Measurements from ENCODE around the gene KDR. TPM values are rescaled to one million over a fixed set of nuclear protein-coding genes. Genes with fewer than 3 reads are reported as not detected.

Gene KDR
- polyA plus RNA-seq, 1 of the 3 experiments (the other 2 are of a cell fraction): not detected

- TF ChIP-seq SIN3A (IDR thresholded peaks at IDR 0.05; ENCODE audit: borderline replicate concordance, low read depth, low read length) (no peak), FOSL2 (IDR thresholded peaks at IDR 0.05; ENCODE audit: borderline replicate concordance, low read depth) (no peak), TEAD4 (IDR thresholded peaks at IDR 0.05; ENCODE audit: borderline replicate concordance, insufficient read depth) (no peak), EP300 (IDR thresholded peaks at IDR 0.05; ENCODE audit: borderline replicate concordance in 1 of 2, low read depth in 1 of 2, low read length in 1 of 2) (no peak), JUND (IDR thresholded peaks at IDR 0.05) (no peak), REST (IDR thresholded peaks at IDR 0.05; ENCODE audit: low read depth, low read length) (no peak)
These were observed 33.6 kb upstream of the KDR start (continued) for GRCh38 chr4:55158957-55159356.

- H3K4me3 ChIP-seq (ENCODE audit: low read depth in 2 of 2, low read length in 1 of 2): no peak overlapping the region
- DNase-seq: no peak
- 82% methylated on average over 38 of the region's 45 CpGs for WGBS (ENCODE audit: low lambda C conversion rate)
- no peaks in the 10 kb centered on the region for H3K79me2 ChIP-seq (ENCODE audit: insufficient read depth)
- no peaks in the 10 kb centered on the region for H3F3A ChIP-seq (replicated peaks; ENCODE audit: insufficient read depth)
- no peak overlapping the region for H2AFZ ChIP-seq (ENCODE audit: low read depth)
- H3K9me3 ChIP-seq: no peaks in the 10 kb centered on the region
- POLR2A ChIA-PET: no interaction called here
- H3K4me2 ChIP-seq: no peak overlapping the region
- no peak overlapping the region for H3K9ac ChIP-seq
- H3K9me2 ChIP-seq: no peaks in the 10 kb centered on the region
- H4K20me1 ChIP-seq (ENCODE audit: insufficient read depth): no peaks in the 10 kb centered on the region
- H3K36me3 ChIP-seq (replicated peaks in 1 of 2; ENCODE audit: control insufficient read depth in 1 of 2, insufficient read depth in 2 of 2, low read length in 1 of 2): no peaks in the 10 kb centered on the region
- H3K27ac ChIP-seq (ENCODE audit: low read depth in 2 of 2, low read length in 1 of 2): no peak overlapping the region
- no peak for TF ChIP-seq PBX3 (IDR thresholded peaks at IDR 0.05)
- TF ChIP-seq EZH2phosphoT487 (IDR thresholded peaks at IDR 0.05; ENCODE audit: borderline replicate concordance, low read depth): no peak
- no peak for TF ChIP-seq RAD21 (IDR thresholded peaks at IDR 0.05; ENCODE audit: low read length)
- TF ChIP-seq NRF1 (IDR thresholded peaks at IDR 0.05; ENCODE audit: low read depth, low read length): no peak
- no peak for TF ChIP-seq YY1 (IDR thresholded peaks at IDR 0.05; ENCODE audit: low read depth)
- no peak for TF ChIP-seq POLR2AphosphoS5 (IDR thresholded peaks at IDR 0.05; ENCODE audit: low read depth, low read length)
- TF ChIP-seq ZBTB33 (IDR thresholded peaks at IDR 0.05; ENCODE audit: borderline replicate concordance, low read depth): no peak
- TF ChIP-seq FOSL2 (IDR thresholded peaks at IDR 0.05; ENCODE audit: borderline replicate concordance, low read depth): no peak
- TF ChIP-seq GABPA (IDR thresholded peaks at IDR 0.05; ENCODE audit: low read depth): no peak
- TF ChIP-seq CTCF (IDR thresholded peaks at IDR 0.05): no peak
- no peak for TF ChIP-seq TAF1 (IDR thresholded peaks at IDR 0.05; ENCODE audit: borderline replicate concordance, low read depth, low read length)
- TF ChIP-seq EP300 (IDR thresholded peaks at IDR 0.05; ENCODE audit: borderline replicate concordance in 1 of 2, low read depth in 1 of 2, low read length in 1 of 2): no peak
- no peak for TF ChIP-seq CHD2 (IDR thresholded peaks at IDR 0.05; ENCODE audit: low read length, partially characterized antibody)
- TF ChIP-seq ELF1 (IDR thresholded peaks at IDR 0.05): no peak
- TF ChIP-seq TEAD4 (IDR thresholded peaks at IDR 0.05; ENCODE audit: borderline replicate concordance, insufficient read depth): no peak
- H3K27me3 ChIP-seq (ENCODE audit: insufficient read depth): no peaks in the 10 kb centered on the region
- H3K4me1 ChIP-seq (ENCODE audit: control insufficient read depth in 1 of 2, insufficient read depth in 2 of 2, low read depth in 1 of 2, low read length in 1 of 2): no peaks in the 10 kb centered on the region
- CTCF ChIA-PET: interaction anchor here (0.9 to 1.1 kb wide), 2 partner anchors 27 to 164 kb away, joined by 3 to 4 read pairs; no protein-coding TSS in a partner anchor
These were observed 32.3 kb upstream of the KDR start for GRCh38 chr4:55157559-55158277.

Data from SK-N-SH (cell line).